Activated CD4-positive, alpha-beta T cell treated with anti-CD3 and anti-CD28 coated beads for 24 hours (primary cell): ENCODE data around the gene TP53I11.

Source experiments
- DNase-seq, 2 donors: peaks; one replicate each; pipeline ENCODE4 v3.0.0-alpha.2; 2020; ENCODE audit warnings: low read depth in 2 of 2

Gene TP53I11

GRCh38 chr11:44885065-44885810 is 65.4 kb downstream of the TP53I11 start:
- DNase-seq: no peak

GRCh38 chr11:44884056-44884455 is 66.6 kb downstream of the TP53I11 start:
- no peak for DNase-seq

GRCh38 chr11:44883277-44883676 is 67.4 kb downstream of the TP53I11 start:
- DNase-seq: no peak
